ENCODE results near the gene MYOD1.

DNA sequence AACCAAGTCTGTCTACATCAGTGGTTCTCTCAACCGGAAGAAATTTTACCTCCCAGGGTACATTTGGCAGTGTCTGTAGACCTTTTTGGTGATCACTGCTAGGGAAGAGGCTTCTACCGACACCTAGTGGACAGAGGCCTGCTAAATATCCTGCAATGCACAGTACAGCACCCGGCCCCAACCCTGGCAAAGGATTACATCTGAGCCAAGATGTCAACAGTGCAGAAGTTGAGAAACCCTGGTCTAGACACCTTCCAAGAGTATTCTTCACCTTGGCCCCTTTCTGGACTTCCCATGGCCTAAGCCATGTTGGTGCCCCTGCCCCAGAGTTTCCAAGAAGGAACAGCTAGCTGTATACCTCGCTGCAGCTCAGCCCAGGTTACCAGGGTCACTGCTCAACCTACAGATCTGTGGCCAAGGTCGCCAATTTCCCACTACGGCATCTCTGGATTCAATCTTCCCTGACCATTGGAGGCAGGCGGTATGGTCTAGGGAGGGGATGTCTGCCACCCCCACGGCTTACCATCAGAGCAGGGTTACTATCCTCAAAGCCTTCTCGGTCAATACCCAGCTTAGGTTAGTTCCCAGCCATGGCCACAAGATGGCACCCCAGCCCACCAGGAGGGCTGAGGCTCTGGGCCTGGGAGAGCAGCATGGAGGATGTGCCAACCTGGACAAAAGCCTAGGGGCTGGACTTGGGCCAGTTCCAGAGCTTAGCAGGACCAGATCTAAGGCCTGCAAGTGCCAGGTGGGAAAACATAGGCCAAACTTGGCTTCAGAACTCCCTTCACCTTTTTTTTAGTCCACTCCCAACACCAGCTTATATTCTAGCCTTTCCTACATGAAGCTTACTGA lies 11.5 kb downstream of the MYOD1 start:
- TF ChIP-seq POLR2AphosphoS5 (IDR thresholded peaks at IDR 0.05; ENCODE audit: low read depth, low read length), result no peak
- TF ChIP-seq FOXP2 (optimal IDR thresholded peaks at IDR 0.05; ENCODE audit: borderline replicate concordance, extremely low read depth, extremely low read length, insufficient read depth), result no peak
- TF ChIP-seq, protein P1, sequence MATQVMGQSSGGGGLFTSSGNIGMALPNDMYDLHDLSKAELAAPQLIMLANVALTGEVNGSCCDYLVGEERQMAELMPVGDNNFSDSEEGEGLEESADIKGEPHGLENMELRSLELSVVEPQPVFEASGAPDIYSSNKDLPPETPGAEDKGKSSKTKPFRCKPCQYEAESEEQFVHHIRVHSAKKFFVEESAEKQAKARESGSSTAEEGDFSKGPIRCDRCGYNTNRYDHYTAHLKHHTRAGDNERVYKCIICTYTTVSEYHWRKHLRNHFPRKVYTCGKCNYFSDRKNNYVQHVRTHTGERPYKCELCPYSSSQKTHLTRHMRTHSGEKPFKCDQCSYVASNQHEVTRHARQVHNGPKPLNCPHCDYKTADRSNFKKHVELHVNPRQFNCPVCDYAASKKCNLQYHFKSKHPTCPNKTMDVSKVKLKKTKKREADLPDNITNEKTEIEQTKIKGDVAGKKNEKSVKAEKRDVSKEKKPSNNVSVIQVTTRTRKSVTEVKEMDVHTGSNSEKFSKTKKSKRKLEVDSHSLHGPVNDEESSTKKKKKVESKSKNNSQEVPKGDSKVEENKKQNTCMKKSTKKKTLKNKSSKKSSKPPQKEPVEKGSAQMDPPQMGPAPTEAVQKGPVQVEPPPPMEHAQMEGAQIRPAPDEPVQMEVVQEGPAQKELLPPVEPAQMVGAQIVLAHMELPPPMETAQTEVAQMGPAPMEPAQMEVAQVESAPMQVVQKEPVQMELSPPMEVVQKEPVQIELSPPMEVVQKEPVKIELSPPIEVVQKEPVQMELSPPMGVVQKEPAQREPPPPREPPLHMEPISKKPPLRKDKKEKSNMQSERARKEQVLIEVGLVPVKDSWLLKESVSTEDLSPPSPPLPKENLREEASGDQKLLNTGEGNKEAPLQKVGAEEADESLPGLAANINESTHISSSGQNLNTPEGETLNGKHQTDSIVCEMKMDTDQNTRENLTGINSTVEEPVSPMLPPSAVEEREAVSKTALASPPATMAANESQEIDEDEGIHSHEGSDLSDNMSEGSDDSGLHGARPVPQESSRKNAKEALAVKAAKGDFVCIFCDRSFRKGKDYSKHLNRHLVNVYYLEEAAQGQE (IDR thresholded peaks at IDR 0.05; ENCODE audit: insufficient read depth in 1 of 2, low read depth in 2 of 2, low read length in 2 of 2), result peak in 1 of 2 experiments; percentile 51; a peak in 1 of 4 replicates

Measured in PFSK-1 (cell line).